CD4-positive, CD25-positive, alpha-beta regulatory T cell (primary cell): Measurements from ENCODE around the gene NUP153. TPM values are rescaled to one million over a fixed set of nuclear protein-coding genes. Genes with fewer than 3 reads are reported as not detected.
"Not testable (repeated sequence)": the region's sequence is repeated elsewhere in the genome, so short reads cannot be mapped to it uniquely, and the experiment has no call there.

Experiments used
- ATAC-seq, 2 donors: fragments of 150-1000 bp; cut with Tn5 transposase; one replicate each; pipeline ENCODE4 v1.10.0; 2021; ENCODE audit warnings: low read depth in 2 of 2, moderate number of reproducible peaks in 2 of 2, moderate library complexity in 1 of 2
- DNase-seq, 3 donors: peaks; one replicate each; pipeline versions ENCODE4 v3.0.0 to v3.0.0-alpha.2; 2012 to 2022; ENCODE audit warnings: mixed read lengths in 1 of 3
- H3K27ac ChIP-seq: one replicate; pipeline ENCODE4 v1.7.0; 2013; ENCODE audit warnings: mild to moderate bottlenecking, low read length; ENCODE audit not compliant: insufficient read depth, poor library complexity, severe bottlenecking
- H3K27me3 ChIP-seq: one replicate; pipeline ENCODE4 v1.7.0; 2013; ENCODE audit warnings: low read length; ENCODE audit not compliant: control insufficient read depth, insufficient read depth
- H3K36me3 ChIP-seq: one replicate; pipeline ENCODE4 v1.7.0; 2013; ENCODE audit warnings: mild to moderate bottlenecking, low read length, moderate library complexity; ENCODE audit not compliant: control insufficient read depth, insufficient read depth
- H3K4me1 ChIP-seq: 2 replicates; pipeline ENCODE4 v1.7.0; 2013; ENCODE audit warnings: mild to moderate bottlenecking, low read length; ENCODE audit not compliant: insufficient read depth, control insufficient read depth, poor library complexity, severe bottlenecking
- H3K4me3 ChIP-seq: one replicate; pipeline ENCODE4 v1.7.0; 2013; ENCODE audit warnings: low read depth, mild to moderate bottlenecking, low read length, moderate library complexity
- H3K9me3 ChIP-seq, 2 experiments: 1 replicate in 1 of 2; 2 replicates in 1 of 2; pipeline ENCODE4 v1.7.0; 2013; ENCODE audit warnings: low read length in 2 of 2, mild to moderate bottlenecking in 1 of 2, moderate library complexity in 1 of 2; ENCODE audit not compliant: control insufficient read depth in 2 of 2
- H3K27ac Mint-ChIP-seq, 3 donors: one replicate each; pipeline ENCODE4 v1.8.0; 2020 to 2022; ENCODE audit warnings: mild to moderate bottlenecking in 3 of 3, mixed read lengths in 3 of 3, moderate library complexity in 2 of 3
- H3K27me3 Mint-ChIP-seq: one replicate; pipeline ENCODE4 v1.8.0; 2022; ENCODE audit warnings: mild to moderate bottlenecking, mixed read lengths
- H3K36me3 Mint-ChIP-seq: one replicate; pipeline ENCODE4 v1.8.0; 2020; ENCODE audit warnings: mixed read lengths
- H3K4me1 Mint-ChIP-seq, 4 donors: one replicate each; pipeline ENCODE4 v1.8.0; 2020 to 2022; ENCODE audit warnings: mixed read lengths in 4 of 4, mild to moderate bottlenecking in 1 of 4
- H3K4me3 Mint-ChIP-seq, 4 donors: one replicate each; pipeline ENCODE4 v1.8.0; 2020 to 2022; ENCODE audit warnings: mild to moderate bottlenecking in 4 of 4, mixed read lengths in 4 of 4, moderate library complexity in 3 of 4
- H3K9me3 Mint-ChIP-seq, 7 donors: one replicate each; pipeline ENCODE4 v1.8.0; 2020 to 2022; ENCODE audit warnings: mixed read lengths in 7 of 7, mild to moderate bottlenecking in 3 of 7, moderate library complexity in 2 of 7
- polyA plus RNA-seq, 4 donors: library from polyadenylated mRNA; unstranded; fragments of 300-500 nt; fragmentation: Illumina TruSeq; gene quantifications; one replicate each; pipeline ENCODE4 v1.2.3, GENCODE V29; 2021
- total RNA-seq: library from RNA; stranded (reverse); gene quantifications from one replicate; pipeline ENCODE4 v1.2.3, GENCODE V29; 2022

The NUP153 gene
- total and polyA plus RNA-seq, 5 donors from 2014 or later = 4.2 to 64.5 (median 4.5) TPM

- Mint-ChIP-seq H3K36me3 (peaks cover 4% of the 10 kb centered on the region), H3K4me1 (no peaks in the 10 kb centered on the region), H3K9me3 (peaks cover 2 to 28% (median 9%) of the 10 kb centered on the region in 7 donors), H3K27ac (no peak overlapping the region), H3K4me3 (no peak overlapping the region), H3K27me3 (peaks cover 15% of the 10 kb centered on the region)
- Histone ChIP-seq H3K4me3 (no peak overlapping the region), H3K36me3 (no peaks in the 10 kb centered on the region), H3K9me3 (peaks cover 15 to 23% of the 10 kb centered on the region in 2 experiments), H3K4me1 (no peaks in the 10 kb centered on the region), H3K27me3 (no peaks in the 10 kb centered on the region), H3K27ac (no peak overlapping the region)
- no peak for ATAC-seq
- no peak for DNase-seq
Observed at GRCh38 chr6:17737704-17738252, 31.1 kb upstream of the NUP153 start.

DNA sequence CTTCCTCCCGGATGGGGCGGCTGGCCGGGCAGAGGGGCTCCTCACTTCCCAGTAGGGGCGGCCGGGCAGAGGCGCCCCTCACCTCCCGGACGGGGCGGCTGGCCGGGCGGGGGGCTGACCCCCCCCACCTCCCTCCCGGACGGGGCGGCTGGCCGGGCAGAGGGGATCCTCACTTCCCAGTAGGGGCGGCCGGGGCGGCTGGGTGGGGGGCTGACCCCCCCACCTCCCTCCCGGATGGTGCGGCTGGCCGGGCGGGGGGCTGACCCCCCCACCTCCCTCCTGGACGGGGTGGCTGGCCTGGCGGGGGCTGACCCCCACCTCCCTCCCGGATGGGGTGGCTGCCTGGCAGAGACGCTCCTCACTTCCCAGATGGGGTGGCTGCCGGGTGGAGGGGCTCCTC, 28.6 kb upstream of the NUP153 start:
- not testable (repeated sequence) for H3K4me3 Mint-ChIP-seq, DNase-seq, H3K36me3 ChIP-seq, H3K27ac ChIP-seq, ATAC-seq, H3K36me3 Mint-ChIP-seq, H3K4me3 ChIP-seq, H3K27me3 ChIP-seq, H3K4me1 Mint-ChIP-seq, H3K4me1 ChIP-seq, H3K27ac Mint-ChIP-seq, H3K27me3 Mint-ChIP-seq
- peaks cover 1 to 28% (median 8%) of the 10 kb centered on the region in 7 donors for H3K9me3 Mint-ChIP-seq
- peaks cover 15 to 23% of the 10 kb centered on the region in 2 experiments for H3K9me3 ChIP-seq

- H3K27me3 ChIP-seq = no peaks in the 10 kb centered on the region
- H3K4me1 ChIP-seq = no peaks in the 10 kb centered on the region
- DNase-seq = no peak
- no peak for ATAC-seq
- H3K36me3 ChIP-seq = no peaks in the 10 kb centered on the region
- H3K27me3 Mint-ChIP-seq = no peaks in the 10 kb centered on the region
- H3K4me3 ChIP-seq = no peak overlapping the region
- no peaks in the 10 kb centered on the region for H3K9me3 ChIP-seq
- peaks cover 0 to 3% (median 0%) of the 10 kb centered on the region in 7 donors for H3K9me3 Mint-ChIP-seq
- no peaks in the 10 kb centered on the region for H3K36me3 Mint-ChIP-seq
- H3K4me3 Mint-ChIP-seq = no peak overlapping the region
- H3K27ac ChIP-seq = no peak overlapping the region
- H3K27ac Mint-ChIP-seq = no peak overlapping the region
- H3K4me1 Mint-ChIP-seq = no peaks in the 10 kb centered on the region
Observed at GRCh38 chr6:17730078-17730704, 23.5 kb upstream of the NUP153 start.

DNA sequence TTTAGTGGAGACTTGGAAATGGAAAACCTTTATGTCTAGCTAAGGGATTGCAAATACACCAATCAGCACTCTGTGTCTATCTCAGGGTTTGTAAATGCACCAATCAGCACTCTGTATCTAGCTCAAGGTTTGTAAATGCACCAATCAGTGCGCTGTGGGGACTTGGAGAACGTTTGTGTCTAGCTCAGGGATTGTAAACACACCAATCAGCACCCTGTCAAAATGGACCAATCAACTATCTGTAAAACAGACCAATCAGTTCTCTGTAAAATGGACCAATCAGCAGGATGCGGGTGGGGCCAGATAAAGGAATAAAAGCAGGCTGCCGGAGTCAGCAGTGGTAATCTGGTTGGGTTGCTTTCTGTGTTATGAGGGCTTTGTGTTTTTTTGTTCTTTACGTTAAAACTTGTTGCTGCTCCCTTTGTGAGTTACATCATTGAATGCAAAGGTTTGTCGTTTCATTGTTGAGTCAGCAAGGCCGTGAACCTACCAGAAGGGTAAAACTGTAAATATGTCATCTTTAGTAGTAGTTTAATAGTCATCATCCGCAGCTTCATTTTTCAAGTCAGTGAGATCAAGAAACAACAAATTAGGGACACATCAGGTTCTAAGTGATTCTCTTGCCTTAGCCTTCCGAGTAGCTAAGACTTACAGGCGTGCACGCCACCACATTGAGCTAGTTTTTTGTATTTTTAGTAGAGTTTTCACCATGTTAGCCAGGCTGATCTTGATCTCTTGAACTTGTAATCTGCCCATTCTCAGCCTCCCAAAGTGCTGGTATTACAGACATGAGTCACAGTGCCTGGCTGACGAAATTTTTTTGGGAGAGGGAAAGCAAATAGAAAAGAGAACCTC, 22.7 kb upstream of the NUP153 start:
- Mint-ChIP-seq H3K27ac (no peak overlapping the region), H3K4me3 (no peak overlapping the region), H3K36me3 (no peaks in the 10 kb centered on the region), H3K27me3 (no peaks in the 10 kb centered on the region), H3K9me3 (peaks cover 0 to 3% (median 0%) of the 10 kb centered on the region in 7 donors), H3K4me1 (no peaks in the 10 kb centered on the region)
- Histone ChIP-seq H3K27me3 (no peaks in the 10 kb centered on the region), H3K27ac (no peak overlapping the region), H3K4me1 (no peaks in the 10 kb centered on the region), H3K36me3 (no peaks in the 10 kb centered on the region), H3K9me3 (no peaks in the 10 kb centered on the region), H3K4me3 (no peak overlapping the region)
- no peak for DNase-seq
- no peak for ATAC-seq

GRCh38 chr6:17728551-17729222, 22.0 kb upstream of the NUP153 start:
- no peak overlapping the region for H3K4me3 Mint-ChIP-seq
- peaks cover 4% of the 10 kb centered on the region for H3K27me3 Mint-ChIP-seq
- no peak overlapping the region for H3K27ac Mint-ChIP-seq
- Histone ChIP-seq H3K4me1 (no peaks in the 10 kb centered on the region), H3K9me3 (no peaks in the 10 kb centered on the region), H3K27me3 (no peaks in the 10 kb centered on the region), H3K4me3 (no peak overlapping the region), H3K27ac (no peak overlapping the region), H3K36me3 (no peaks in the 10 kb centered on the region)
- ATAC-seq (no peak), DNase-seq (no peak)
- H3K9me3 Mint-ChIP-seq = peaks cover 0 to 3% (median 0%) of the 10 kb centered on the region in 7 donors
- no peaks in the 10 kb centered on the region for H3K4me1 Mint-ChIP-seq
- no peaks in the 10 kb centered on the region for H3K36me3 Mint-ChIP-seq

DNA sequence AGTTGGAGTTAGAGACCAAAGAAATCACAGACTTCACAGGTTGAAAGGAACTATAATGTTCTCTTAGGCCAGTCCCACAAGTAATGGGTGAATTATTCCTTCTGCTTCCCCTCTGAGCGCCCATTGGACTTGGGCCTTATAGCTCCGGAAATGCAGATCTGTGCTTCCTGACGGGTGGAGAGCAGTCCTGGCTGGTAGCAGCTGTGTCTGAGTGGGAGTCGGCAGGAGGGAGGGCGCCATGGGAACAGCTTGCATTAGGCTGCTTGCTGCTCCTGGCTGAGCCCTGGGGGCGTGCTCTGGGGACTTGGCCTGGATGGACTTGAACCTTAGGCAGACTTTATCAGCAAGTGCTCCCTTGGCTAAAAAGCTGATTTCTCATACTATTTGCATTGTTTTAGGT, 18.4 kb upstream of the NUP153 start:
- H3K36me3 ChIP-seq = no peaks in the 10 kb centered on the region
- no peak overlapping the region for H3K4me3 ChIP-seq
- ATAC-seq (no peak), DNase-seq (no peak)
- H3K27me3 ChIP-seq = no peaks in the 10 kb centered on the region
- no peak overlapping the region for H3K27ac ChIP-seq
- H3K27me3 Mint-ChIP-seq = peaks cover 13% of the 10 kb centered on the region
- H3K9me3 ChIP-seq = no peaks in the 10 kb centered on the region
- no peak overlapping the region for H3K27ac Mint-ChIP-seq
- H3K4me3 Mint-ChIP-seq = no peak overlapping the region
- H3K4me1 ChIP-seq = no peaks in the 10 kb centered on the region
- H3K36me3 Mint-ChIP-seq = no peaks in the 10 kb centered on the region
- H3K4me1 Mint-ChIP-seq = no peaks in the 10 kb centered on the region
- H3K9me3 Mint-ChIP-seq = peaks cover 0 to 3% (median 0%) of the 10 kb centered on the region in 7 donors

- no peak for ATAC-seq
- Histone ChIP-seq H3K27ac (no peak overlapping the region), H3K36me3 (no peaks in the 10 kb centered on the region), H3K4me3 (no peak overlapping the region), H3K4me1 (no peaks in the 10 kb centered on the region), H3K27me3 (no peaks in the 10 kb centered on the region), H3K9me3 (no peaks in the 10 kb centered on the region)
- H3K27me3 Mint-ChIP-seq = peaks cover 14% of the 10 kb centered on the region
- H3K4me1 Mint-ChIP-seq = no peaks in the 10 kb centered on the region
- H3K36me3 Mint-ChIP-seq = no peaks in the 10 kb centered on the region
- peaks cover 0 to 3% (median 0%) of the 10 kb centered on the region in 7 donors for H3K9me3 Mint-ChIP-seq
- H3K4me3 Mint-ChIP-seq = no peak overlapping the region
- no peak for DNase-seq
- H3K27ac Mint-ChIP-seq = no peak overlapping the region
Observed at GRCh38 chr6:17724341-17724740, 17.6 kb upstream of the NUP153 start.
